C1 segment of cervical spinal cord (tissue), 14 donors: ENCODE measurements around the gene PALM.
"Not testable (repeated sequence)": the region's sequence is repeated elsewhere in the genome, so short reads cannot be mapped to it uniquely, and the experiment has no call there.

Experiments
- DNase-seq, 14 donors: peaks; one replicate each; lab custom pipeline; 2025; lab: John Stamatoyannopoulos, UW

The PALM gene

DNA sequence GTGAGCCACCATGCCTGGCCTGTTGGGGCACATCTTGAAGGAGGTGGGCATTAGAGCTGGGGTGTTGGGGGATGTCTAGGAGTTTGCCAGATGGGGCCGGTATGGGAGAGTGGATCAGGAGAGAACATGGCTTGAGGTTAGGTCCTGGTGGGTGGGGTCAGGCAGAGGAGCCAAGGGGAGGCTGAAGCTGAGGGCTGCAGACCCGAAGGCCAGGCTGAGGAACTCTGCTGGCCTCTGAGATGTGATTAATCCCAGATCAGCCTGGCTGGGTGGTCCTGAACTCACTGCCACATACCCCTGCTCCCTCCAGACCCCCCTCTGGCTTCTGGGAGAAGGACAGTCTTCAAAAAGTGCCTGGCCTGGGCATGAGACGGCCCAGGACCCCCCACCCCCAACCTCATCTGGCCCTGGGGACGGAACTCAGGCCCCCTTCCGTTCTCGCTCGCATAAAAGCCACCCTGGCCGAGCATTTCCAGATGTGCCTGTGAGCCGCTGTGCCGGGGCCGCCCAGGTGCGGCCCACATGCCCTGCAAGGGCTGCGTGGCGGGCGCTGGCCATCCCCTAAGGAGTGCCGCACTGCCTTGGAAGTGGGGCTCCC is 29.8 kb upstream of the PALM start:
- no peak for DNase-seq

DNA sequence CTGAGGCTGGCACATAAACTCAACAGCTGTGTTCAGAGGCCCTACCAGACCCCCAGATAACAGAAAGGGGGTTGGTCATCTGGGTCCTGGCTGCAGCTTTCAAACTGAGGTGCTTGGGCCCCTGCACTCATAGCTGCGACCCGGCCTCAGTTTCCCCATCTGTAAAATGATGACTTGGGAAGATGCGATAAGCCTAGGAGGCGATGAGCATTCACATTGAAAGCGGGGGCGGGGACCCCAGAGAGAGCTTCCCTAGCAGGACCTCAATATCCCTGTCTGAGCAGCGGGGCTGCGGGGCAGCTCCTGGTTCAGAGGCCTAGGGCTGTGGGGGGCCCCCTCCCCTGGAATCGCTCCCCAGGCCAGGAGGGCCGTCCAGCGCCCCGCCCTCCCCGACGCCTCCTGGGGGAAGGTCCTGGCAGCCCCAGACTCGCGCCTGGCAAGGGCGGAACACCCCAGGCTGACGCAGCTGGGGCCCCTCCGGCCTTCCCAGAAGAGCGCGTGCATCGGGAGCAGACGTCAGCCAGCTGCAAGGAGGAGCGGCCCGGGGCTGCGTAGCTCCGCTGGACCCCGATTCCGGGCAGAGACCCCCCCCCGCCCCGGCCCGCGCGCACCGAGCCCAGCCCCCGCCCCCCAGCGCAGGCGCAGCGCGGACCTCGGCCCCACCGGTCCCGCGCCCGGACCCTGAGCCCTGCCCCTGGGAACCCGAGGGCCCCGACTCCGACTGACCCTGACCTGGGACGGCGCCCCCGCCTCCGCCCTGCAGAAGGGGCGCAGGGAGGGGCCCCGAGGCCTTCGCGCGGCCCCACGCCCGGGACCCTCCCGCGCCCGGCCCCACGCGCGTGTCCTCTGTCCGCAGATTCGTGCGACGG is 29.1 kb upstream of the PALM start:
- DNase-seq, result peak in 9 of 14 donors; percentile 30 to 80 (median 62)

DNA sequence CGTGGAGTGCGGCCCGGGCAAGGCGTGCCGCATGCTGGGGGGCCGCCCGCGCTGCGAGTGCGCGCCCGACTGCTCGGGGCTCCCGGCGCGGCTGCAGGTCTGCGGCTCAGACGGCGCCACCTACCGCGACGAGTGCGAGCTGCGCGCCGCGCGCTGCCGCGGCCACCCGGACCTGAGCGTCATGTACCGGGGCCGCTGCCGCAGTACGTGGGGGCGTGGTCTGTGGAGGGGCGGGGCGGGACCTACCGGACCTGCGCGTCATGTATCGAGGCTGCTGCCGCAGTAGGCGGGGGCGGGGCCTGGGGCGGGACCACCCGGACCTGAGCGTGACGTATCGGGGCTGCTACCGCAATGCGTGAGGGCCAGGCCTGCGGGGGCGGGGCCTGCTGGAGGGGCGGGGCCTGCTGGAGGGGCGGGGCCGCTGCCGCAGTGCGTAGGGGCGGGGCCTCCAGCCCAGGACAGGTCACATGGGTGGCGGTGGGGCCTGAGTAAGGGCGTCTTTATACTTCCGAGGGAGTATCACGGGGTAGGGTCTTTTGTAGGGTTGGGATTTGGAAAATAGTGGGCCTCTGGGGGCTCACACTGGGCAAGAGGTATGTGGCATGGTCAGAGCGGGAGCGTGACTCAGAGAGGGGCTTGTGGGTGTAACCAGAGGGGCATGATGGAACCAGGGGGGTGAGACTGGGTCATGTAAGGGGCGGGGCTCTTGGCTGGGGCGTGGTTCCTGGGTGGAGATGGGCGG is 28.3 kb upstream of the PALM start:
- peak; percentile 84 to 99 (median 97) for DNase-seq

DNA sequence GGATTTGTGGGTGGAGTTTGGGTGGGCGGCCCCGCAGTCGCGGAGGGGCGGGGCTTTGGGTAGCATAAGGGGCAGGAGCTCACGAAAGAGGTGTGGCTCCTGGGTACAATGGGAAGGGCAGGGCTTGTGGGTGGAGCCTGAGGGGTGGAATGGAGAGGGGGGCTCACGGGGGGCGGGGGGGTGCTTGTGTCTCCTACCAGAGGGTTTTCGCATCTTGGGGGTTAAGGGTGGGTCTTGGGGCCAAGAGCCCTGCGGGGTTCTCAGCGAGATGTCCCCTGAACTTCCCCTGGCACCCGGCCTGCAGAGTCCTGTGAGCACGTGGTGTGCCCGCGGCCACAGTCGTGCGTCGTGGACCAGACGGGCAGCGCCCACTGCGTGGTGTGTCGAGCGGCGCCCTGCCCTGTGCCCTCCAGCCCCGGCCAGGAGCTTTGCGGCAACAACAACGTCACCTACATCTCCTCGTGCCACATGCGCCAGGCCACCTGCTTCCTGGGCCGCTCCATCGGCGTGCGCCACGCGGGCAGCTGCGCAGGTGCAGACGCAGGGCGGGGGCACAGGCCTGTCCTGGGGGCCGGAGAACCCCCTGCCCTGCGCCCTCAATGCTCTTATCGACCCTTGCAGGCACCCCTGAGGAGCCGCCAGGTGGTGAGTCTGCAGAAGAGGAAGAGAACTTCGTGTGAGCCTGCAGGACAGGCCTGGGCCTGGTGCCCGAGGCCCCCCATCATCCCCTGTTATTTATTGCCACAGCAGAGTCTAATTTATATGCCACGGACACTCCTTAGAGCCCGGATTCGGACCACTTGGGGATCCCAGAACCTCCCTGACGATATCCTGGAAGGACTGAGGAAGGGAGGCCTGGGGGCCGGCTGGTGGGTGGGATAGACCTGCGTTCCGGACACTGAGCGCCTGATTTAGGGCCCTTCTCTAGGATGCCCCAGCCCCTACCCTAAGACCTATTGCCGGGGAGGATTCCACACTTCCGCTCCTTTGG is 27.4 kb upstream of the PALM start:
- DNase-seq, result peak in 1 of 14 donors; percentile 72

DNA sequence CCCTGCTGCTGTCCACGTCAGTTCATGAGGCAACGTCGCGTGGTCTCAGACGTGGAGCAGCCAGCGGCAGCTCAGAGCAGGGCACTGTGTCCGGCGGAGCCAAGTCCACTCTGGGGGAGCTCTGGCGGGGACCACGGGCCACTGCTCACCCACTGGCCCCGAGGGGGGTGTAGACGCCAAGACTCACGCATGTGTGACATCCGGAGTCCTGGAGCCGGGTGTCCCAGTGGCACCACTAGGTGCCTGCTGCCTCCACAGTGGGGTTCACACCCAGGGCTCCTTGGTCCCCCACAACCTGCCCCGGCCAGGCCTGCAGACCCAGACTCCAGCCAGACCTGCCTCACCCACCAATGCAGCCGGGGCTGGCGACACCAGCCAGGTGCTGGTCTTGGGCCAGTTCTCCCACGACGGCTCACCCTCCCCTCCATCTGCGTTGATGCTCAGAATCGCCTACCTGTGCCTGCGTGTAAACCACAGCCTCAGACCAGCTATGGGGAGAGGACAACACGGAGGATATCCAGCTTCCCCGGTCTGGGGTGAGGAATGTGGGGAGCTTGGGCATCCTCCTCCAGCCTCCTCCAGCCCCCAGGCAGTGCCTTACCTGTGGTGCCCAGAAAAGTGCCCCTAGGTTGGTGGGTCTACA is 25.9 kb upstream of the PALM start:
- DNase-seq, result no peak

DNA sequence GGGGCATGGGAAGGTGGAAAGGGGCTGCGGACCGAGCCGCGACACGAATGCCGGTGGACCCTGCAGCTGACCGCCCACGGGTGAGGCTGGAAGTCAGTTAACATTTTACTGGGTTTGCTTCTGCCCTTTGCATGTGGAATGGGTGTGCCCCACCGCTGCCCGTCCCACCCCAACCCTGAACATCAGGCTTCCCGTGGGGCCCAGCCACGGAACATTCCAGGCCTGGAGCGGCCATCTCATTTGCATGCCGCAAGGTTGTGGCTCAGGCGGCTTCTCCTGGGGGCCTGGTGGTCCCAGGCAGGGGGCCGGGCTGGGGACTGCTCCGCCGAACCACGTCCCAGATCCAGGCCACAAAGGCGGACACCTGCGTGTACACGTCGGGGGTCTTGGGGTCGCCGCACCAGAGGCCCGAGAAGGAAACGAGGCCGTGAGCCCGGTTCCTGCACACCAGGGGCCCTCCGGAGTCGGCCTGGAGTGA is 23.2 kb upstream of the PALM start:
- no peak for DNase-seq

DNA sequence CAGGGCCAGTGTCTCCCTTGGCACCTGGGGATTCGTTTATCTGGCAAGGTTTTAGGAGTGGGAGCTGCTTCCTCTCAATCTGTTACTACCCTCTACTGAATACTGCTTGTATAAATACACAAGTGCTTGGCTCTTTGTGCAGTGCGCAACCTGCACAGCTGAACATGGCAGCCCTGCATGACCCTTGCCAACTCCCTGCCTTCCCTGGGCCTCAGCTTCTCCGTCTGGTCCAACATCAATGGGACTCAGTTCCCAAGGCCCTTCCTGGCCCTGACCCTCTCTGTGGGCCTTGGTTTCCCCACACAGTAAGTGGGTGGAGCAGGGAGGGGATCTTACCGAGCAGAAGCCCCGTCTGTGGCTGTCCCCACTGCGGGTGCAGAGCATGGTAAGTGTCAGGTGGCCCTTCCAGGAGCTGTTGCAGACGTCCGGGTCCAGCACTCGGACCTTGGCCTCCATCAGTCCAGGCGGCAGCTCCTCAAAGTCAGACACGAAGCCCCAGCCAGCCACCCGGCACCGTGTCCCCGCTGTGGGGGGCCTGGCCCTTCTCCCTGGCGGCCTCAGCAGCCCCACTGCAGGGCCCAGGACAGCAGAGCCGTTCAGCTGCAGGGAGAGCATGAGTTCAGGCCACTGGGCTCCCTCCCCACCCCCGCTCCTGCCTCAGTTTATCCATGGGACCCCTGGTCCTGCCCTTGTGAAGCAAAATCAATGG is 22.0 kb upstream of the PALM start:
- DNase-seq, result no peak

DNA sequence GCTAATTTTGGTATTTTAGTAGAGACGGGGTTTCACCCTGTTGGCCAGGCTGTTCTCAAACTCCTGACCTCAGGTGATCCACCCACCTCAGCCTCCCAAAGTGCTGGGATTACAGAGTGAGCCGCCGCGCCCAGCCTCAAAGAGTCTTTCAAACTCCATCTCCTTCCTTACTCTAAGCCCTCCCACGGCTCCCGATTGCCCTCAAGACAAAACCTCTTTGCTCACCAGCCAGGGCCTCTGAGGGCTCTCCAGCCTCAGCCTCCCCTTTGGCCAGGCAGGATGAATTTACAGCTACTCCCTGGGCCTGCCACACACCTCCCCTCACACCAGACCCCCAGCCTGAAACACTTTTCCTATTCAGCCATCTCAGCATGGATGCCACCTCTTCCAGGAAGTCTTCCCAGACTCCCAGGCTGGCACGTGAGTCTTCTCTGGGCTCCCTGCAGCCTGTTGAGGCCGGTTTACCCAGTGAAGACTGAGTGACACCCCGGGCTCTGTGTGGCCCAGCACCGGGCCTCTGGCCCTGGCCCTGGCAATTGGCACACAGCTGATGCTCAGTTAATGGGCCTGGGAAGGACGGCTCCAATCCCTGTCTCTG is 21.1 kb upstream of the PALM start:
- DNase-seq, result no peak

DNA sequence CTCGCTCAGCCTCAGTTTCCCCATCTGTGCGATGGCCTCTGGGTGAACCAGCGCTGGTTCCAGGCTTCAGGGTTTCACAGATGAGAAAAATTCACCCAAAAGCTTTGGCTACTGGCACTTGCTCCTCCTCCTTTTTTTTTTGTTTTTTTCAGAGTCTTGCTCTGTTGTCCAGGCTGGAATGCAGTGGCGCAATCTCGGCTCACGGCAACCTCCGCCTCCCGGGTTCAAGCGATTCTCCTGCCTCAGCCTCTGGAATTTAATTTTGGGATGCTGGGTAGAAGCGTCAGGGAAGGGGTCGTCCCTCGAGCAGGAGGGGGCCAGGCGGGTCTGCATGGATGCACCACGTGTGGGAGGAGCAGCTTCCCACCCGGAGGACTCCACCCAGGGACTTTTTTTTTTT is 20.5 kb upstream of the PALM start:
- DNase-seq, result no peak

DNA sequence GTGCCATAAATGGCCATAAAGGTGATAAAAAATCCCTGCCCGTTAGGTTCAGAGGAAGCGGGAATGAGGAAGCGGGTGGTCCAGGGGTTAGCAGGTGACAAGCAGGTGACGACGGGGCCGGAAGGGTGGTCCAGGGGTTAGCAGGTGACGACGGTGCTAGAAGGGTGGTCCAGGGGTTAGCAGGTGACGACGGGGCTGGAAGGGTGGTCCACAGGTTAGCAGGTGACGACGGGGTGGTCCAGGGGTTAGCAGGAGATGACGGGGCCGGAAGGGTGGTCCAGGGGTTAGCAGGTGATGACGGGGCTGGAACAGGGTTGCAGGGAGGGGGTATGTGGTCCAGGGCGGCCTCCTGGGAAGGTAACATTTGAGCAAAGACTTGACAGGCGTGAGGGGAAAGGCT is 19.7 kb upstream of the PALM start:
- no peak for DNase-seq

DNA sequence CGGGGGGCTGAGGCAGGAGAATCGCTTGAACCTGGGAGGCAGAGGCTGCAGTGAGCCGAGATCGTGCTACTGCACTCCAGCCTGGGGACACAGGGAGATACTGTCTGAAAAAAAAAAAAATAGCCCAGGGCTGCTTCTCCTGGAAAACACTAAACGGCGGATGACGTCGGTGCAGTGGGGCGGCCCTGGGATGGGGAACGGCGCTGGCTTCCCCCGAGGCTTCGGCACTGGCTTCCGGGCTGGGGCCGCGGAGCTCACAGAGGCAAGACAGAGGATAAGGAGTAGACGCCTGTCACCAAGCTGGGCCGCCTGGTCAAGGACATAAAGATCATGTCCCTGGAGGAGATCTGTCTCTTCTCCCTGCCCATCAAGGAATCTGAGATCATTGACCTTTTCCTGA is 18.5 kb upstream of the PALM start:
- no peak for DNase-seq

DNA sequence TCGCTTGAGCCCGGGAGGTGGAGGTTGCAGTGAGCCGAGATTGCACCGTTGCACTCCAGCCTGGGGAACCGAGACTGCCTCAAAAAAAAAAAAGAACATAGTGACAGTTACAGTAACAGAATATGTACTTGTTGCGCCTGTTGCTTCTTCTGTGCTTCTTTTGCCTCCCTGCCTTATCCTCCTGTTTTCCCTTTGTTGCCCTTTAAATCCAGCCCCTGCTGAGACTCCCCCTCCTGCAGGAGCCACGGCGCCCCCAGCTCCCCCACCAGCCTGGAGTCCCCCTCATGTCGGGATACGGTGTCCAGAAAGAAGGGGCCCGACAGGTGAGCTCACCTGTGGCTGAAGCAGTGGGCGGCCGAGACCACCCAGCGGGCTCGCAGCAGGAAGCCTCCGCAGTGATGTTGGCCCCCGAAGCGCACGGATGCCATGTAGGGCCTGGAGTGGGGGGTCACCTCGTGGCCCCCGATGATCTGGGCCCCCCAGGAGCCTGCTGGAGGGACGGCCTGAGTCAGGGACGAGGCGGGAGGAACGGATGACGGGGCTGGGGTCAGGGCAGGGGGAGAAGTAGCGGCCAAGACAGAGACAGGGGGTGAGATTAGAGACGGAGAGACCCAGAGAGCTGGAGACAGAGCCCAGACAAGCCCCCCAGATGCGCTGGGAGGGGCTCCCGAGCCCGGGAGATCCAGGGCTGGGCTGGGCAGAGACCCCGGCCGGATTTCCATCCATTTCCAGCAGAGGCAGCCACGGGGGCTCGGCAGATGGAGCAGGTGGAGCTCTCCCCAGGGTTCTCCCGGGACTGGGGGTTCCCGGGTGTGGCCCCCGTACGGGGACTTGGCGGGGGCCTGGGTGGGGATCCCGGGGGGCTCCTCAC is 14.0 kb upstream of the PALM start:
- no peak for DNase-seq

DNA sequence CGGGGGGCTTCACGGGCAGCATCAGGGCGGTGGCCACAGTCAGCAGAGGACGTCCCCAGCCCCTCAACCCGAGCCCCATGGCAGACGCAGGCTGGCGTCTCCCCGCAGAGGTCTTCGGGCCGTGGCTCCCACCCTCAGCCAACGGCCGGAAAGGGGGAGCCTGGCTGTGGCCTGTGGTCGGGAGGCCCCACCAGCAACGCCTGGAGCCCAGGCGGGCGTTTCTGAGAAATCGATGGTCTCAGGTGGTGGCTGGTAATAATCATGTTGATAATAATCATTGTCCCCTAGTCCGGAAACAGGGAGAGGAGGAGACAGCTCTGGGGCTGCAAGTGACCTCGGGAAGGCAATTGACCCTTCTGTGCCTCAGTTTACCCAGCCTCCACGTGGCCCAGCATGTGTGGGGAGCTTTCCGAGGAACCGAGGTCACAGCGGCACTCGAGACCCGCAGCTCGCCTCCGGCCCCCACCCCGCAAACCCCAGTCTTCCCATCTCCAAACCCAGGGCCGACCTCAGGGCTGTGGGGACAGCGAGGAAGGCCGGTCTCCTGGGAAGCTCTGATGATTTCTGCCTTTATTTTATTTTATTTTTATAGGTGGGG is 13.3 kb upstream of the PALM start, which contains the start of gene PRSS57:
PRSS57 (minus strand) TSS at position 101 of the 598 bp plus-strand sequence; CDS start at position 79, 22 bp downstream.
- no peak for DNase-seq

DNA sequence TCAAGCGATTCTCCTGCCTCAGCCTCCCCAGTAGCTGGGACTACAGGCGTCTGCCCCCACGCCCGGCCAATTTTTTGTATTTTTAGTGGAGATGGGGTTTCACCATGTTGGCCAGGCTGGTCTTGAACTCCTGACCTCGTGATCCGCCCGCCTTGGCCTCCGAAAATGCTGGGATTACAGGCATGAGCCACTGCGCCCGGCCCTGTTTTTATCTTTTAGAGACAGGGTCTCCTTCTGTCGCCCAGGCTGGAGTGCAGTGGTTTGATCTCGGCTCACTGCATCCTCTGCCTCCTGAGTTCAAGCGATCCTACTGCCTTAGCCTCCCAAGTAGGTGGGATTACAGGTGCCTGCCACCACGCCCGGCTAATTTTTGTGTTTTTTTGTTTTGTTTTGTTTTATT is 10.2 kb upstream of the PALM start:
- DNase-seq, result not testable (repeated sequence)

DNA sequence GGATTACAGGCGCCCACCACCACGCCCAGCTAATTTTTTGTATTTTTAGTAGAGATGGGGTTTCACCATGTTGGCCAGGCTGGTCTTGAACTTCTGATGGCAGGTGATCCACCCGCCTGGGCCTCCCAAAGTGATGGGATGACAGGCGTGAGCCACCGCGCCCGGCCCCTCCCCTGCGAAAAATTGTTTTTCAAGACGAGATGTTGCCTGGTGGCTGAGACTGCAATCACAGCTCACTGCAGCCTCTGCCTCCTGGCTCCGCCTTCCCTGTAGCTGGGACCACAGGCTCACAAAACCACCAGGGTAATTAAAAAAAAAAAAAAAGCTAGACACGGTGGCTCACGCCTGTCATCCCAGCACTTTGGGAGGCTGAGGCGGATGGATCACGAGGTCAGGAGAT is 8.8 kb upstream of the PALM start:
- not testable (repeated sequence) for DNase-seq

DNA sequence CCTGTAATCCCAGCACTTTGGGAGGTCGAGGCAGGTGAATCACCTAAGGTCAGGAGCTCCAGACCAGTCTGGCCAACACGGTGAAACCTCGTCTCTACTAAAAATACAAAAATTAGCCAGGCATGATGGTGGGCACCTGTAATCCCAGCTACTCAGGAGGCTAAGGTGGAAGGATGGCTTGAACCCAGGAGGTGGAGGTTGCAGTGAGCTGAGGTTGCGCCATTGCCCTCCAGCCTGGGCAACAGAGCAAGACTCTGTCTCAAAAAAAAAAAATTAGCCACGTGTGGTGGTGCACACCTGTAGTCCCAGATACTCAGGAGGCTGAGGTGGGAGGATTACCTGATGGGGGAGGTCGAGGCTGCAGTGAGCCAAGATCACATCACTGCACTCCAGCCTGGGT is 5.9 kb upstream of the PALM start:
- DNase-seq, result not testable (repeated sequence)

DNA sequence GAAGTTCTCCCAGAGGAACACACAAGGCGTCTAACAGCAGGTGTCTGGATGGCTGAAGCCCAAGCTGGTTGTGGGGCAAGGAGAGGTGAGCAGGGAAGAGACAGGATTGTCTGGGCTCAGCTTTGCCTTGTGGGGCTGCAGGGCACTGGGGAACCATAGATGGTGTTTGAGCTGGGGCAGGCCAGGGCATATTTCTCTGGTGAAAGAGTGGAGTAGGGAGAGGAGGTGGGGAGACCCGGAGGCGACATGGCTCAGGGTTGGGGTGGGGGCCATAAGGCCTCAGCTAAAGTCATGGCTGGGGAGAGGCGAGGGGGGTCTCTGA is 5.4 kb upstream of the PALM start:
- DNase-seq, result no peak
